GM18498 (cell line): ENCODE results near the gene FGF14.

Experiments used
- ATAC-seq: cut with Tn5 transposase; IDR thresholded peaks from one replicate; pipeline ENCODE4 v1.9.1; 2021; ENCODE audit warnings: mild to moderate bottlenecking, moderate library complexity; ENCODE audit not compliant: unreplicated experiment

The FGF14 gene

DNA sequence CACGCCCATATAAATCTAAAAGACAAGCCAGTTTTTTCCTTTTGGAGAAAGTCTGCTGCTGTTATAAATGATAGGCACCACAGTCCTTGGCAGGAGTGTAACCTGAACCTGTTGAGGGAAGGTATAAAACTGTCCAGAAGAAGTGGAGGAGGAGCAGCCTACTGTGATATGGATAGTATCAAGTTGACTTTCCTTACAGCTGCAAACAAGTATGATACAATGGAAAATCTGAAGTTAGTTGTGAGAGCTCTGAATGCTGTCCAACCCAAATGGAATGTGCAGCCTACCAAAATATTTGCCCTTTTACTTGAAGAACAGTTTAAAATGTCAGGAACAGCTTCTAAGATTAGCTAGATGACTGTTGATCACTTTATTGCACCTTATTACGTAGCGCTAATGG, 399.6 kb downstream of the FGF14 start:
- no peak for ATAC-seq

- no peak for ATAC-seq
Measured at GRCh38 chr13:102000764-102001163, 401.1 kb downstream of the FGF14 start.

DNA sequence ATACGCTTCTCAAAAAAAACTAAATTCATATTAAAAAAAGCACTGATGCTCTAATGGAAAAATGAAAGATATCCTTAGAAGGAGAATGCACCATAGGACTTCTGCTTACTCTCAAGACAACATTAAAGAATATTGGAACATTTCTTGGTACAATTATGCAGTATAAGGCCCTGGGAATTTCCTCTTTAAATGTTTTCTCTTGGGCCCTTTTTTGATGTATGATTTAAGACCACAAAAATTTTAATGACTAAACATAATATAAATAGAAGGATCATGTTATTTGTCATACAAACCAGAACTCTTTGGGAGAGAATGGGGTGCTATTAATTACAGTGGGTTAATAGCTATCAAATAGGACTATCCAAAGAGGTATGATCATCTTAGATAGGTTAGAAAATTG, 403.7 kb downstream of the FGF14 start:
- no peak for ATAC-seq

- no peak for ATAC-seq
Measured at GRCh38 chr13:101996954-101997353, 404.9 kb downstream of the FGF14 start.

DNA sequence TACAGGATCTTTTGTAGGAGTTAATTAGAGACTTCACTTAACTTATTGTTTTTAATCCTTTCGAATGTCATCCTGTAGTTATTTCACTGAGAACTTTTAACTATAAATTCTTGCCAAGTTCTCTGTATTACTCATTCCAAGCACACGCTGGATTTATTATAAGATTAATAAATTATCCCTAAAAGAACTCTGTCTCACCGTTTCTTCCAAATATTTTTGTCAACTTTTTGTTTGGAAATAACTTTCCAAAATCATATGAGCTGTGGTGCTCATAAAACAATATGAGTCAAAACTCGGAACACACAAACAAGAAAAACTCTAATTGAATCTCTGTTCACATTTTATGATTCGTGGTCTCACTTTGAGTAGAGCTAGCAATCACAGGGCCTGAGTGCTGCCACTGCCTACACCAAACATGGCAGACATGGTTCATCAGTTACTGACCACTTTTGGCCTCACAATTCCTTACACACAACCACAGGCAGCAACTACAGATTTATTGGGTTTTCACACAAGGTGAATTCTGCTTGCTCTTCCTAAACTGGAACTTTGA, 412.0 kb downstream of the FGF14 start:
- ATAC-seq, result no peak

DNA sequence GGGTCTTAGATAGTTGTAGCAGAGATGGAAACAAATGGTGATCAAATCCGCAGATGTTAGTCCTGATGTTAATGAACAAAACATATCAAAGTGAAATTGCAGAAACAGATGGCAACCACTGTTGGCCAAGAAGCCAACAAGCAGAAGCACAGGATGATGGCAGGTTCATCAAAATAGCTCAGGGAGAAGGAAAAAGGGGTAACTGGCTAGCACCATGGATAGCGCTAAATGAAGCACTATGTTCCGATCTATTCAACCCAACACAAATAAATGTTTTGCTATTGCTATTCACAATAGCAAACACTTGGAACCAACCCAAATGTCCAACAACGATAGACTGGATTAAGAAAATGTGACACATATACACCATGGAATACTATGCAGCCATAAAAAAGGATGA, 413.7 kb downstream of the FGF14 start:
- no peak for ATAC-seq

- no peak for ATAC-seq
Measured at GRCh38 chr13:101986316-101986715, 415.5 kb downstream of the FGF14 start.

- no peak for ATAC-seq
Measured at GRCh38 chr13:101985321-101985720, 416.5 kb downstream of the FGF14 start.

DNA sequence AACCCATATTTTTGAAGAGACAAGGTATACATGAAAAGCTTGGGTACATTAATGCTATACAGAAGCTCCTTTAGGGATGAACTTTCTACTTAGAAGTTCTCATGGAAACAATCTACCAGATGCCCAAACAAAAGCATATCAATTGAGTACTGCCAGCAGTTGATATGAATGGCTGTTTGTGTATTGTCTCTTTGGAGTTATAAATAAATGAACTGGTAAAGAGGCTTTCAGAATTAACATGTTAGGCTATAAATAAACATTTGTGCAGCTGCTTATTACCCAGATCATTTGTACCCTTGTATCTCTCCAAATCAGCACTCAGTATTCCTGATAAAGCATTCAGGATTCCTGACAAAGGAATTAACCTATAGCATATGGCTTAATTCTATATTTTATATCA, 418.9 kb downstream of the FGF14 start:
- no peak for ATAC-seq

DNA sequence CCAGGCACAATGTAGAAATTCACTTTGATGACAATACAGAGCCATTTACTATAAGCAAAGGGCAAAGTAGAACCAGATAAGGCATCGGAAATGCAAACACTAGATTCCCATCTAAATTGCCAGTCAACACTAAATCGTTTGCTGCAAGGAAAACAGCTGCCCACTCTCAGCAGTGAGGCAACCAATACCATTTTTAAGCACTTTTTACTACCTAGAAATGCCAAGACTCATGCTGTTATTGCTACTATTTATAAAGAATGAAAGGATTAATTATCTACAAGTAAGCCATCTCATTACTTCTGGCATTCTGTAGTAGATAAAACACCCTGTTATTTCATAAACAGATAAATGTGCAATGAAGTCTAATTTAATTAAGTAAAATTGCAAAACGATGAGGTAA, 422.0 kb downstream of the FGF14 start:
- ATAC-seq, result no peak

- ATAC-seq, result no peak
Measured at GRCh38 chr13:101978552-101979315, 423.1 kb downstream of the FGF14 start.

DNA sequence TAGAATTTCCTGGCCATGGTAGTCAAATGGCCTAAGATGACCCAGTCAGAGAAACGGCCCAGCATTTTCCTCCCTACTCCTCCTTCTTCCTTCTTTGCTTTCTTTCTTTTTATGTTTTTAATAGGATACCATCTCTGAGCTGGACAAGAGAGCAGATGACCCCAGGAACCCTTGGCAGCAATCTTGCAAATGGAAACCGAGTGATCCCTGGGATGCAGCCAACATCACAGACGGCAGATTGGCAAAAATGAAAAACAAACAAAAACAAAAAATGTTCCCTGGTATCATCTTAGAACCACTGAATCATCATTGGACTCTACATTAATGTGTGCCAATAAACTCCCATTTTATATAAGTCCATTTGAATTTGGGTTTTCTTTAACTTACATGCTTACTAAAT, 424.4 kb downstream of the FGF14 start:
- ATAC-seq, result no peak

GRCh38 chr13:101972191-101972590, 429.7 kb downstream of the FGF14 start:
- no peak for ATAC-seq

- ATAC-seq, result no peak
Measured at GRCh38 chr13:101970341-101970740, 431.5 kb downstream of the FGF14 start.

DNA sequence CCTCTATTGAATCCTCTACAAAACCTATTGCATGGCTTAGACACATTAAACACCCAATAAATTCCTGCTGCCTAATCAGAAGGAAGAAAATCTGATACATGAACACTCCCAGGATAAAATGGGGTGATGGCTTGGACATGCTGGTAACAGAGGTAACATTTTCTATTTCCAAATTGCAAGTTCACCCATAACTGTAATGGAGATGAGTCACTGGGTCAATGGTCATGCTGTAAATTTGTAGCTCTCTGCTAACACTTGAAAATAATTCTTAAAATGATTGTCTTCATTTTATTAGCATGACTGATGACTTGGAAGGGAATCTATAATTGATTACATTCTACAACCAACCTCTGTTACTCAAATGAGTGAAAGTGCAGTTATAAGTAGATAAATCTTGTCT, 434.1 kb downstream of the FGF14 start:
- ATAC-seq, result no peak

DNA sequence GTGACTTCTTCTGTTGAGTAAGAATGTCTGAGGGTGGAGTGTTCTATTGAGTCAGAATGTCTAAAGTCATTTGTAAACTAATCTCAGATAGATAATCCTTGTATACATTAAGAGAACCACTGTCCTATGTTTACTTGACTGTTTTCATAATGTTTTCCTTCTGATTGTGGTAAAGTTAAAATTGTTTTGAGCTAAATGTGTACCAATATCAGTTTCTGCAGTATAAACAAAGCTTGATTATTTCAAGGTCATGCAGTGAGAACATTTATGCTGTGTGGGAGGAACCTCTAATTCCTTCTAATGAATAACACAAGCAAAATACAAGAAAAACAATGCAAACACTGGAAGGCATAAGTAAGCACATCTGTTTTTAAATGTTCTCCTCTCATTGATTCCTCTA, 434.6 kb downstream of the FGF14 start:
- ATAC-seq, result no peak

- no peak for ATAC-seq
Measured at GRCh38 chr13:101965096-101965495, 436.8 kb downstream of the FGF14 start.

DNA sequence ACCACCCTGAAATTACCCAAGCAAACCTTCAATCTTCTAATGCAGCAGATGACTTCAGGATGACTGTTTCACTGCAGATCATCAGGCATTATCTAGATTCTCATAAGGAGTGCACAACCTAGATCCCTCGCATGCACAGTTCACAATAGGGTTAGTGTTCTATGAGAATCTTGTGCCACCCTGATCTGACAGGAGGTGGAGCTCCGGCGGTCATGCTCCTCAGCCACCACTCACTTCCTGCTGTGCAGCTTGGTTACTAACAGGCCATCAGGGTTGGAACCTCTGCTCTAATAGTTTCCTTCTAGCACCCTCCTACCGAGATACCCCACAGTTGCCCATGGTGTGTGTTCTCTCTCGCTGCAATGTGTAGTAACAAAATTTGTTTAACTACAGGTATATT, 442.8 kb downstream of the FGF14 start:
- ATAC-seq, result no peak

GRCh38 chr13:101955764-101956163, 446.1 kb downstream of the FGF14 start:
- peak; percentile 59 for ATAC-seq

DNA sequence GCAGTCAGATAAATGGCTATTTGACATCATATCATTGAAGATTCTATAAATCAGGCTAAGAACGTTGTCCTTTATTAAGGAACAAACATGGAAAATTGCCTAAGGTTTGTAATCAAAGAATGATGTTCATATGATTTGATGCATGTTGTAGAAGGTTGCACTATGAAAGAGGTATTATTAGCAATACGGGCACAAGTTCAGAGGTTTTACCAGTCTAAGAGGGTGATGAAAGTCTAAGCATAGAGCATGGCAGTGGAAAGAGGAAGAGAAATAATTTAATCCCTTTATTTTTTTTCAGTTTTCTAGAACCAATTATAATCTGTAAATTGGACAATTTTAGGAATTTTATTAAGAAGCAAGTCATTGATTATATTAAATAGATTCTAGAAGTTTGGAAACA, 450.7 kb downstream of the FGF14 start:
- no peak for ATAC-seq

- ATAC-seq, result no peak
Measured at GRCh38 chr13:101949681-101950080, 452.2 kb downstream of the FGF14 start.

- ATAC-seq, result no peak
Measured at GRCh38 chr13:101946401-101946800, 455.4 kb downstream of the FGF14 start.

DNA sequence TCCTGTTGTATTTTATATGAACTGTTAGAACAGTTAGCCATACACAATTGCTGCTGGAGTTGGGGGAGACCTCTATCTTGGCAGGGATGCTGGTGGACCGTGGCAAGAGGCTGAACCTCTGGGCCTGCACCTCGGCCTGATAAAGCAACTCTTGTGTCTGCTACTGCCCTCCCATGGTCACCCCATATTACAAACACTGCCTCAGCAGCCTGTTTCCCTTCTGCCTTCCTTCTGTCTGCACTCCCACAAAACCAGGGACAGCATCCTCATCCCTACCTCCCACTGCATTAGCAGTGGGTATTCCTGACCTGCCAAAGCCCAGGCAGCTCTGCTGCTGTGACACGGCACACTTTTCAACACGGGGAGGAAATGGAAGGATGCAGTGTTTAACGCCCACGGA, 456.4 kb downstream of the FGF14 start:
- no peak for ATAC-seq
